Astrocyte (in vitro differentiated cells and primary cell): ENCODE data around the gene BHLHA9.

Source experiments
- CTCF ChIP-seq: IDR thresholded peaks from 2 replicates; pipeline ENCODE4 v1.5.1; 2011; ENCODE audit warnings: low read depth, mild to moderate bottlenecking, inconsistent platforms, low read length, moderate library complexity; ENCODE audit not compliant: insufficient read depth
- EZH2 ChIP-seq: IDR thresholded peaks from 2 replicates; pipeline ENCODE4 v1.6.1; 2012; ENCODE audit warnings: mild to moderate bottlenecking, low read length, inconsistent platforms; ENCODE audit not compliant: insufficient read depth

DNA sequence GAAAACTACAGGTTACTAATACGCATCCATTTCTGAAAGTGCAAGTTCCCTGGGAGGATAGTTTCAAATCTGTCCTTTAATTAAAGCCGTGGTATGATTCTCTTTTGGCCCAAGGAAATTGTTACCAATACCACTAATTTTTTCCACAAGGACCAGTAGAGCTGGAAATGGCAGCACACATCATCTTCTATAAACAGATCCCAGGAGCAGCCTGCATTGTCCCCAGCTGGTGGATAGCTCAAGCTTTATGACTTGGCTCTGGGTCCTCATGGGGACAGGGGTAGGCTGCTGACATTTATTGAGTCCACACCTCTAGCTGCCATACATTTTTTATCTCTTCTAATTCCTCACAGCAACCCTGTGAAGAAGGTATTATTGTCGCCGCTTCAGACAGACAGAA lies 35.8 kb upstream of the BHLHA9 start:
- TF ChIP-seq CTCF (no peak), EZH2 (no peak)
